HG02870 (cell line): ENCODE results near the gene IMP3.
"Not testable (repeated sequence)": the region's sequence is repeated elsewhere in the genome, so short reads cannot be mapped to it uniquely, and the experiment has no call there.

ENCODE experiments used
- ATAC-seq: cut with Tn5 transposase; IDR thresholded peaks from one replicate; pipeline ENCODE4 v1.9.1; 2021; ENCODE audit warnings: mild to moderate bottlenecking, moderate library complexity; ENCODE audit not compliant: unreplicated experiment

IMP3 gene

GRCh38 chr15:75651810-75652543 lies 12.0 kb upstream of the IMP3 start:
- ATAC-seq = no peak

GRCh38 chr15:75650908-75651809 lies 11.1 kb upstream of the IMP3 start:
- ATAC-seq = no peak

GRCh38 chr15:75649848-75650247 lies 9.8 kb upstream of the IMP3 start:
- no peak for ATAC-seq

DNA sequence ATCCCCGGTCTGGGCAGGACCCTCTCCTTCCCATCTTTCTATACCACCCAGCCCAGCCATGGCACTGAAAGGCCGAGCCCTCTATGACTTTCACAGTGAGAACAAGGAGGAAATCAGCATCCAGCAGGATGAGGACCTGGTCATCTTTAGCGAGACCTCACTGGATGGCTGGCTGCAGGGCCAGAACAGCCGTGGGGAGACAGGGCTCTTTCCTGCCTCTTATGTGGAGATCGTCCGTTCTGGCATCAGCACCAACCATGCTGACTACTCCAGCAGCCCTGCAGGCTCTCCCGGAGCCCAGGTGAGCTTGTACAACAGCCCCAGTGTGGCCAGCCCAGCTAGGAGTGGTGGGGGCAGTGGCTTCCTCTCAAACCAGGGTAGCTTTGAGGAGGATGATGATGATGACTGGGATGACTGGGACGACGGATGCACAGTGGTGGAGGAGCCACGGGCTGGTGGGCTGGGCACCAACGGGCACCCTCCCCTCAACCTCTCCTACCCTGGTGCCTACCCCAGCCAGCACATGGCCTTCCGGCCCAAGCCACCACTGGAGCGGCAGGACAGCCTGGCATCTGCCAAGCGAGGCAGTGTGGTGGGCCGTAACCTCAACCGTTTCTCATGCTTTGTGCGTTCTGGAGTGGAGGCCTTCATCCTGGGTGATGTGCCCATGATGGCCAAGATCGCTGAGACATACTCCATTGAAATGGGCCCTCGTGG lies 9.2 kb upstream of the IMP3 start:
- ATAC-seq = no peak

- no peak for ATAC-seq
Observed at GRCh38 chr15:75648156-75649000, 8.4 kb upstream of the IMP3 start.

DNA sequence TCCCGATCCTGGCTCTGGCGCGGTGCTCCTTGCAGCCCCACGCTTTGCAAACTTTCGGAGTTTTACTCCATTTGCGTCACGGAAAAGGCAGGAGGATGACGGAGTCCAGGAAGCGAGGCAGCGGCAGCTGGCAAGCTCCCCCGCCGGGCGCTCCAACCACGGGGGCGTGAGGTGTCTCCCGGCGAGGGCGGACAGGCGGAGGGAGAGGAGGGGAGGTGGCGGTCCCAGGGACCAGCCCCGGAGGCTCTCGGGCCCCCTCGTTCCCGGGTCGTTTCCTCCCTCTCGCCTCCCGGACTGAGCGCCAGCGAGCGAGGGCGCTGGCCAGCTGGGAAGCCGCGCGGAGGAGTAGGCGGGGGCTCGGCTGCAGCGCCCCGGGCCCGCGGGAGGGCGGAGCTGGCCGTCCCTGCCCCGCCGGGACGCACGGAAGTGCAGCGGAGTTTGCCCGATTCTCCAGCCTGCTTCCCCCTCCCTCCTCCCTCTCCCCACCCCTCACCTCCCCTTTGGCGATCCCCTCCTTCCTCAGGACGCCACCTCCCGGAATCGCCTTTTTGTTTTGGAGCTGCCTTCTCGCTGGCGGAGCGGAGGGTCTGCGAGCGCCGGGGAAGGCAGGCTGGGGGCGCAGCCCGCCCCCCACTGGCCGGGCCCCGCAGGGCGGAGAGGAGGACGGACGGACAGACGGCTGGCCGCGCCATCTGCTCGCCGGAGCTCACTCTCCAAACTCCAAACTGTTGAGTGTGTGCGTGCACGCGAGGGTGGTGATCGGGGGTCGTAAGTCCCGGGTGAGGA lies 7.5 kb upstream of the IMP3 start, which contains the start of gene SNX33:
TSS of gene SNX33 (plus strand) at position 543 of the 786 bp plus-strand sequence. CDS start 1,191 bp downstream, outside the sequence.
- ATAC-seq = no peak

DNA sequence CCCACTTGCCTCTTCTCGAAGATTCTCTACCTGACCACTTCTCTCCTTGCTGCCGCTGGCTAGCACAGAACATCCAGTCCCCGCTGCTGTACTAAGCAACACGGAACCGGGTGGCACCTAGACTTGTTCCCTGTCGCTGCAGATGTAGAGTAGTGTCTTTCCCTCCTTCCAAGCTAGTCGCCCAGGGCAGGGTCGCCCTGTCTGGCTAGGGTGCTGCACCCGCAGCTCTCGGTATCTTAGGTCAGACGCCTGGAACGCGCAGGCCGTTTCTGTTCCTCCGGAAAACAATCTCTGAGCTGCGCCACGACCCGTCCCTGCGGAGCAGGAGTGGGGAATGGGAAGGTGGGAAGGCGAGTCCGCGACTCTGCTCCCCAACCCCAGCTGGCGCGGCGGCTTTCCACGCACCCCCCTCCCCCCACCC lies 6.9 kb upstream of the IMP3 start:
- no peak for ATAC-seq

- ATAC-seq = no peak
Observed at GRCh38 chr15:75646112-75646943, 6.3 kb upstream of the IMP3 start.

DNA sequence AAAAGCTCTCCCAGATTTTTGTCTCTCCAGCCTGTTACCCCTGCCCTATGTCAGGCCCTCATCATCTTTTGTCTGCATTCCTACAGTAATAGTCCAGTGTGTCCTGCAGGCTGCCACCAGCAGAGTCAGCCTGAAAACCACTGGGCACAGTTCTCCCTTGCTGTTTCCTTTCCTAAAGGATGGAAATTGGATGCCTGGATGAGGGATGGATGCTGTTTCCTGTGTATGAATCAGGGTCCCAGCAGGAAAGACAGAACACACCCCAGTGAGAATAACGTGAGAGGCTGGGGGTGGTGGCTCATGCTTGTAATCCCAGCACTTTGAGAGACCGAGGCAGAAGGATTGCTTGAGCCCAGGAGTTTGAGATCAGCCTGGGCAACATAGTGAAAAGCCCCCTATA lies 4.4 kb upstream of the IMP3 start:
- ATAC-seq = no peak

- no peak for ATAC-seq
Observed at GRCh38 chr15:75641603-75642002, 1.6 kb upstream of the IMP3 start.

- no peak for ATAC-seq
Observed at GRCh38 chr15:75641179-75641503, 1.1 kb upstream of the IMP3 start.

DNA sequence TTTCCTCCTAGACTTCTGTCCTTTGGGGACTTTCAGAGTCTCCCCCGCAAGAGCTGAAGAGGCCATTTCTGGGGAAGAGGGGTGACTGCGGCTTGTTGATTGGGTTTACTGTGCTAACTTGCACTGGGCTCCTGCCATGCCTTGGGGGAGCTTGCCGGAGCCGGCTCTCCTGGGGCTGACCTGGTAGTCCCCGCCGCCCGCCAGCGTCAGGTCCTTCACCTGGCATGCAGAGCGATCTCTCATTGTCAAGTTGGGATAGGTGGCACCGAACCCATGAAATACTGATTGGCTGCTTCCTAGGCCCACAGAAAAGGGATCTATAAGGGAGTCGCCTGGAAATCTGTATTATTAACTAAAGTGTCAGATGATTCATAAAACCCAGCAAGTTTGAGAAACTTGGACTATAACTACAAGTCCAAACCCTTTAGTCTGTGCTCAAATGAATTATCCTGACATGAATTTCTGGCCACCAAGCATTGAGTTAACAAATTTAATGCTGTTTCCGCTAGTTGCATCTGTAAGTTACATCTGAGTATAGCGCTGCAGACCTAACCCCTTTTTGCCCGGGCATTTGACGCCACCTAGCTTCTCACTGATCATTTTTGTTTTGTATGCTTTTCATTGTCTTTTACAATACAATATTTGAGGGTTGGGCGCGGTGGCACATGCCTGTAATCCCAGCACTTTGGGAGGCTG lies 607 bp upstream of the IMP3 start:
- ATAC-seq = peak; percentile 25

- ATAC-seq = no peak
Observed at GRCh38 chr15:75639191-75639708, 774 bp downstream of the IMP3 start.

- ATAC-seq = no peak
Observed at GRCh38 chr15:75637245-75638009, 2.6 kb downstream of the IMP3 start.

DNA sequence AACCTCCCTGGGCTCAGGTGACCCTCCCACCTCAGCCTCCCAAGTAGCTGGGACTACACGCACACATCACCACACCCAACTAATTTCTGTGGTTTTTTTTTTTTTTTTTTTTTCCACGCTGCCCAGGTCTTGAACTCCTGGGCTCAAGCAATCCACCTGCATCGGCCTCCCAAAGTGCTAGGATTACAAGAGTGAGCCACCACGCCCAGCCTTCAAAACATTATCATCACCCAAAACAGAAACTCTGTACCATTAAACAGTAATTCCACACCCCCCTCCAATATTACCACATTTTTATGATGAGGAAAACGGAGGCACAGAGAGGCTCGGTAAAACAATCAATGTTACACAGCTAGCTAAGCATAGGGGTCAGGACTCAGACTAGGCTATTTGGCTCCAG lies 4.0 kb downstream of the IMP3 start:
- no peak for ATAC-seq

GRCh38 chr15:75633922-75634321 lies 6.1 kb downstream of the IMP3 start:
- not testable (repeated sequence) for ATAC-seq

DNA sequence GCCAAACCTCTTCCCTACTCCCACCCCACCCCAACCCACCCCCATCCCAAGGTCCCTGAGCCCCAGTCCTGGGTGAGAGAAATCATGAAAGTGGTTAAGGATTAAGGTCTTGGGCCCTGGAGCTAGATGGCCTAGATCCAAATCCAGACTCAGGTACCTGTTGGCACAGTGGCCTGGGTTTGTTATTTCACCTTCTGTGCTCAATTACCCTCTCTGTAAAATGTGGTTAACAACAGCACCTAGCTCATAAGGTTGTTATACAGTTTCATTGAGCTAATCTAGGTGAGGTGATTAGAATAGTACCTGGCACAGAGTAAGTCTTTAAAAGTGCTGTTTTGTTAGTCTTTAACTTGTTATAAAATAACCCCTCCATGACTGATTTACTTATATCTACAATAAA lies 8.1 kb downstream of the IMP3 start:
- no peak for ATAC-seq
